HTR-8/SVneo (cell line): ENCODE measurements around the gene SORT1.

ENCODE experiments used
- DNase-seq: peaks from one replicate; pipeline ENCODE4 v3.0.0; 2011; ENCODE audit warnings: low spot score, mixed read lengths; ENCODE audit not compliant: insufficient read length
- FAIRE-seq: peaks from 2 replicates; lab custom pipeline; 2011; peaks lifted over from hg19 to GRCh38; lab: Jason Lieb, UNC

The SORT1 gene

GRCh38 chr1:109281680-109282496, 115.8 kb downstream of the SORT1 start:
- FAIRE-seq: no peak

GRCh38 chr1:109280862-109281261, 116.9 kb downstream of the SORT1 start:
- no peak for DNase-seq
- no peak for FAIRE-seq

More at GRCh38 chr1:109281680-109282496, 115.8 kb downstream of the SORT1 start:
- no peak for DNase-seq

GRCh38 chr1:109279615-109280278, 118.0 kb downstream of the SORT1 start:
- no peak for DNase-seq
- FAIRE-seq: no peak

- FAIRE-seq (no peak), DNase-seq (peak; percentile 54)
These were observed 120.1 kb downstream of the SORT1 start for GRCh38 chr1:109277434-109278204.

GRCh38 chr1:109275706-109276345, 121.9 kb downstream of the SORT1 start:
- FAIRE-seq: no peak
- DNase-seq: no peak

- FAIRE-seq (no peak), DNase-seq (no peak)
These were observed 122.9 kb downstream of the SORT1 start for GRCh38 chr1:109274533-109275476.

GRCh38 chr1:109273570-109274288, 124.0 kb downstream of the SORT1 start:
- FAIRE-seq: no peak
- no peak for DNase-seq

GRCh38 chr1:109272831-109273547, 124.7 kb downstream of the SORT1 start:
- FAIRE-seq: no peak
- DNase-seq: no peak

GRCh38 chr1:109272021-109272799, 125.5 kb downstream of the SORT1 start:
- no peak for FAIRE-seq

GRCh38 chr1:109271458-109271857, 126.3 kb downstream of the SORT1 start:
- FAIRE-seq: no peak
- no peak for DNase-seq

More at GRCh38 chr1:109272021-109272799, 125.5 kb downstream of the SORT1 start:
- DNase-seq: no peak

- no peak for DNase-seq
- FAIRE-seq: no peak
These were observed 126.9 kb downstream of the SORT1 start for GRCh38 chr1:109270623-109271317.

GRCh38 chr1:109269981-109270622, 127.6 kb downstream of the SORT1 start:
- FAIRE-seq (no peak), DNase-seq (no peak)

- no peak for DNase-seq
These were observed 128.3 kb downstream of the SORT1 start for GRCh38 chr1:109269212-109269980.

GRCh38 chr1:109268431-109269211, 129.1 kb downstream of the SORT1 start:
- FAIRE-seq: no peak

More at GRCh38 chr1:109269212-109269980, 128.3 kb downstream of the SORT1 start:
- FAIRE-seq: no peak

More at GRCh38 chr1:109268431-109269211, 129.1 kb downstream of the SORT1 start:
- no peak for DNase-seq
